Amniotic stem cell (primary cell): Measurements from ENCODE around the gene SLC25A21.
"Not testable (repeated sequence)": the region's sequence is repeated elsewhere in the genome, so short reads cannot be mapped to it uniquely, and the experiment has no call there.

Experiments used
- DNase-seq: peaks from one replicate; lab custom pipeline; 2025; lab: John Stamatoyannopoulos, UW

Gene SLC25A21

GRCh38 chr14:36820901-36821300 lies 351.5 kb downstream of the SLC25A21 start:
- no peak for DNase-seq

GRCh38 chr14:36820111-36820709 lies 352.2 kb downstream of the SLC25A21 start:
- no peak for DNase-seq

GRCh38 chr14:36818794-36819384 lies 353.5 kb downstream of the SLC25A21 start:
- DNase-seq, result peak; percentile 17

GRCh38 chr14:36818246-36818645 lies 354.2 kb downstream of the SLC25A21 start:
- DNase-seq, result no peak

GRCh38 chr14:36817071-36817930 lies 355.1 kb downstream of the SLC25A21 start:
- DNase-seq, result no peak

- DNase-seq, result no peak
Observed at GRCh38 chr14:36816481-36816880, 355.9 kb downstream of the SLC25A21 start.

- not testable (repeated sequence) for DNase-seq
Observed at GRCh38 chr14:36814783-36815182, 357.6 kb downstream of the SLC25A21 start.

GRCh38 chr14:36810209-36810608 lies 362.2 kb downstream of the SLC25A21 start:
- DNase-seq, result no peak

- DNase-seq, result no peak
Observed at GRCh38 chr14:36807727-36808126, 364.7 kb downstream of the SLC25A21 start.

- DNase-seq, result no peak
Observed at GRCh38 chr14:36805131-36805559, 367.3 kb downstream of the SLC25A21 start.

GRCh38 chr14:36797634-36798033 lies 374.8 kb downstream of the SLC25A21 start:
- DNase-seq, result no peak

- no peak for DNase-seq
Observed at GRCh38 chr14:36791402-36791801, 381.0 kb downstream of the SLC25A21 start.

- no peak for DNase-seq
Observed at GRCh38 chr14:36785511-36785910, 386.9 kb downstream of the SLC25A21 start.

GRCh38 chr14:36784541-36784940 lies 387.9 kb downstream of the SLC25A21 start:
- DNase-seq, result no peak

- no peak for DNase-seq
Observed at GRCh38 chr14:36781897-36782296, 390.5 kb downstream of the SLC25A21 start.

GRCh38 chr14:36773558-36773957 lies 398.8 kb downstream of the SLC25A21 start:
- no peak for DNase-seq

GRCh38 chr14:36773136-36773540 lies 399.3 kb downstream of the SLC25A21 start:
- DNase-seq, result no peak

- no peak for DNase-seq
Observed at GRCh38 chr14:36771028-36771640, 401.3 kb downstream of the SLC25A21 start.

GRCh38 chr14:36768638-36769337 lies 403.6 kb downstream of the SLC25A21 start:
- no peak for DNase-seq

- no peak for DNase-seq
Observed at GRCh38 chr14:36767603-36768281, 404.7 kb downstream of the SLC25A21 start.

- DNase-seq, result no peak
Observed at GRCh38 chr14:36766974-36767373, 405.4 kb downstream of the SLC25A21 start.
